PFSK-1 (cell line): ENCODE measurements around the gene APOL4.

Experiments used
- FOXP2 ChIP-seq: optimal IDR thresholded peaks from 2 replicates; pipeline ENCODE3; 2011; ENCODE audit warnings: borderline replicate concordance, control low read depth, inconsistent platforms; ENCODE audit not compliant: insufficient read depth; ENCODE audit errors: extremely low read length, extremely low read depth
- POLR2AphosphoS5 ChIP-seq: IDR thresholded peaks from 2 replicates; pipeline ENCODE4 v1.6.1; 2012; ENCODE audit warnings: low read depth, mild to moderate bottlenecking, control low read depth, low read length, moderate library complexity
- TAF1 ChIP-seq: IDR thresholded peaks from 2 replicates; pipeline ENCODE4 v1.6.1; 2012; ENCODE audit warnings: low read length, control low read depth, borderline replicate concordance; ENCODE audit not compliant: insufficient read depth
- TF ChIP-seq, protein P1 (sequence below), 2 experiments: IDR thresholded peaks; 2 replicates each; pipeline versions ENCODE4 v1.6.1 to v1.8.0; 2011 to 2012; ENCODE audit warnings: low read depth in 2 of 2, low read length in 2 of 2, control low read depth in 1 of 2, inconsistent platforms in 1 of 2, mild to moderate bottlenecking in 1 of 2, moderate library complexity in 1 of 2; ENCODE audit not compliant: insufficient read depth in 1 of 2

DNA sequence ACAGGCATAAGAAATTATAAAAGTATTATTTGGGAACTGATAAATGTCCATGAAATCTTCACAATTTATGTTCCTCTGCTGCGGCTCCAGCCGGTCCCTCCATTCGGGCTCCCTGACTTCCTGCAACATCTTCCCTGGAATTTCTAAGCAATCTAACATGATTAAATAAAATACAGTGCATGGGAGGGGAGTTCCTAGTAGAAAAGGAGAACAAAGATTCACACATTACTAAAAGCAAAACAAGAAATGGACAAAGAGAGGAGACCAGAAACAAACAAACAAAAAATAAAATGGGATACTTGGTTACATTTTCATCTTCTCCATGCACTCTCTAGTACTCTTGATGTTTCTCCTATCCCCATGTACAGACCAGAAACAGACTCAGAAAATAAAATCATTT, 8.6 kb upstream of the APOL4 start:
- TF ChIP-seq, protein P1, sequence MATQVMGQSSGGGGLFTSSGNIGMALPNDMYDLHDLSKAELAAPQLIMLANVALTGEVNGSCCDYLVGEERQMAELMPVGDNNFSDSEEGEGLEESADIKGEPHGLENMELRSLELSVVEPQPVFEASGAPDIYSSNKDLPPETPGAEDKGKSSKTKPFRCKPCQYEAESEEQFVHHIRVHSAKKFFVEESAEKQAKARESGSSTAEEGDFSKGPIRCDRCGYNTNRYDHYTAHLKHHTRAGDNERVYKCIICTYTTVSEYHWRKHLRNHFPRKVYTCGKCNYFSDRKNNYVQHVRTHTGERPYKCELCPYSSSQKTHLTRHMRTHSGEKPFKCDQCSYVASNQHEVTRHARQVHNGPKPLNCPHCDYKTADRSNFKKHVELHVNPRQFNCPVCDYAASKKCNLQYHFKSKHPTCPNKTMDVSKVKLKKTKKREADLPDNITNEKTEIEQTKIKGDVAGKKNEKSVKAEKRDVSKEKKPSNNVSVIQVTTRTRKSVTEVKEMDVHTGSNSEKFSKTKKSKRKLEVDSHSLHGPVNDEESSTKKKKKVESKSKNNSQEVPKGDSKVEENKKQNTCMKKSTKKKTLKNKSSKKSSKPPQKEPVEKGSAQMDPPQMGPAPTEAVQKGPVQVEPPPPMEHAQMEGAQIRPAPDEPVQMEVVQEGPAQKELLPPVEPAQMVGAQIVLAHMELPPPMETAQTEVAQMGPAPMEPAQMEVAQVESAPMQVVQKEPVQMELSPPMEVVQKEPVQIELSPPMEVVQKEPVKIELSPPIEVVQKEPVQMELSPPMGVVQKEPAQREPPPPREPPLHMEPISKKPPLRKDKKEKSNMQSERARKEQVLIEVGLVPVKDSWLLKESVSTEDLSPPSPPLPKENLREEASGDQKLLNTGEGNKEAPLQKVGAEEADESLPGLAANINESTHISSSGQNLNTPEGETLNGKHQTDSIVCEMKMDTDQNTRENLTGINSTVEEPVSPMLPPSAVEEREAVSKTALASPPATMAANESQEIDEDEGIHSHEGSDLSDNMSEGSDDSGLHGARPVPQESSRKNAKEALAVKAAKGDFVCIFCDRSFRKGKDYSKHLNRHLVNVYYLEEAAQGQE (IDR thresholded peaks at IDR 0.05; ENCODE audit: insufficient read depth in 1 of 2, low read depth in 2 of 2, low read length in 2 of 2) = no peak
- TF ChIP-seq POLR2AphosphoS5 (no peak), TAF1 (no peak), FOXP2 (no peak)
